CD4-positive, alpha-beta T cell treated with Interferon gamma for 1 hour (primary cell): ENCODE measurements around the gene SGTA.

Experiments
- DNase-seq: peaks from one replicate; pipeline ENCODE4 v3.0.0-alpha.2; 2020

Gene SGTA

DNA sequence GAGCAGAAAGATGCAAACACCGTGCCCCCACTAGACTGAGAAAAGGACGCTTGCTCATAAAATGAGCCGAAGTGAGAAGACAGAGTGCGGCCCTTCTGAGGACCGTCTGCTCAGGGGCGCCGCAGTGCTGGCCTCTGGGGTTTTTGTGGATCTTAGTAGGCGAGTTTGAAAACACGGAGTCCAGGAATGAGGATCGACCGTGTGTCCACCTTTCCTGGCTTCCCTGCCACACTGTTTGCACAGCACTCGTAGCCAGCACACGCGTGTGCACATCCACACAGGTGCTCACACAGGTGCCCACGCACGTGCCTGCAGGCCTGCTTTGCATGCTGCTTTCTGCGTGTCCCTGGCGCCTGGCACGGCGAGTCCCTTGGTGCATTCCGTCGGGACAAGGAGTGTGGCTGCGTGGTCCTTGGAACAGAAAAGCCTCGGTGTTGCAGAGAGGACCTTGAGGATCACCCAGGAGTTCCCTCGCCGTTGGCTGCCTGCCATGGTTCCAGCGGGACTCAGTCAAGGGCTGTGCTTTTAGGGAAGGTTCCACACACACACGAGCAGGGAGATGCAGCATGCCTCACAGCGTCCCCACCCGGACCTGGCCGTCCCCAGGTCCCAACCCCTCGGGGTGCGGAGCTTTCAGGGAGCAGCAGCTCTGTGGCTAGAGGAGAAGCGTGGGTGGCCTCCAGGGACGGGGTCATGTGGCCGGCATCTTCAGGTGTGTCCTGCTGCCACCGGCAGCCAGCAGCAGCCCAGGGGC is 26.5 kb upstream of the SGTA start:
- no peak for DNase-seq

DNA sequence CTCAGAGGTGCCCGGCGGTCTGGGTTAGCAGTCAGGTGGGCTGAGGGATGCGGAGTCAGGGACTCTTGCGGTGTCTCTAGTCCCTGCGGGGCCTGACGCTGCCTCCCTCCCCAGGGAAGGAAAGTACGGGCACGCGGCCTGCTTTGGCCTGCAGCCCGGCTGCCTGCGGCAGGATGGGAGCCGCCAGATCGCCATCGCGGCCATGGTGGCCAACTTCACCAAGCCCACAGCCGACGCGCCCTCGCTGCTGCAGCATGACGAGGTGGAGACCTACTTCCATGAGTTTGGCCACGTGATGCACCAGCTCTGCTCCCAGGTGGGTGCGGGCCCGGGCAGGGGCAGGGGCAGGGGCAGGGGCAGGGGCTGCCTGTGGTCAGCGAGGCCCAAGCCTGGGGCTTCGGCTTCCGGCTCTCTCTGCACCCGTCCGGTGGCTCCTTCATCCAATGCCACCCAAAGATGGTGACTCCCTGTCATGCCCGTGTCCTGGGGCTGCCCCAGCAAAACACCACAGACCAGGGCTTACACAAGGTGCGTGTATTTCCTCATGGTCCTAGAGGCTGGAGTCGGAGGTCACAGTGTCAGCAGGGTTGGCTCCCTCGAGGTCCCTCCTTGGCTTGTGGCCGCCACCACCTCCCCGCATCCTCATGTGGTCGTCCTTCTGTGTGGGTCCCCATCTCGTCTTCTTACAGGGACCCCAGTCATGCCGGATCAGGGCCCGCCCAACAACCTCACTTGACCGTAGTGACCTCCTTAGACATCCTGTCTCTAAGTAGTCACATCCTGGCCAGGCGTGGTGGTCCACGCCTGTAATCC is 25.3 kb upstream of the SGTA start:
- no peak for DNase-seq

DNA sequence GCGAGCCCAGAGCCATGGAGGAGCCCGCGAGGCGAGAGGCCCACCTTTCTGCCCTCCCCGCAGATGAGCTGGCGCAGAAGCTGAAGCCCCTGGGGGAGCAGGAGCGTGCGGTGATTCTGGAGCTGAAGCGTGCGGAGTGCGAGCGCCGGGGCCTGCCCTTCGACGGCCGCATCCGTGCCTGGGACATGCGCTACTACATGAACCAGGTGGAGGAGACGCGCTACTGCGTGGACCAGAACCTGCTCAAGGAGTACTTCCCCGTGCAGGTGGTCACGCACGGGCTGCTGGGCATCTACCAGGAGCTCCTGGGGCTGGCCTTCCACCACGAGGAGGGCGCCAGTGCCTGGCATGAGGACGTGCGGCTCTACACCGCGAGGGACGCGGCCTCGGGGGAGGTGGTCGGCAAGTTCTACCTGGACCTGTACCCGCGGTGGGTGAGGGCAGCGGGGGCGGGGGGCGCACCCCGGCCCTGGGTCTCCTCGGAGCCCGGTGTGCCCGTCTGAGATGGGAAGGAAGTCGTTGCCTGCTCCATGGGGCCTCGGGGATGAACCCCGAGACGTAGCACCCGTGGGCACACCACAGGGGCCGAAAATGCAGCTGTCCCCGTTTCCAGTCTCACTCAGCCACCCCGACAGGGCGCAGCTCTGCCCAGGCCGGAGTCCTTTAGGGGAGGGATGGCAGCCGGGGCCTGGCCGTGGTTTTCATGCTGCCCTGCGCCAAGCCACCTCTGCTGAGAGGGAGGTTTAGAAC is 24.5 kb upstream of the SGTA start:
- no peak for DNase-seq

DNA sequence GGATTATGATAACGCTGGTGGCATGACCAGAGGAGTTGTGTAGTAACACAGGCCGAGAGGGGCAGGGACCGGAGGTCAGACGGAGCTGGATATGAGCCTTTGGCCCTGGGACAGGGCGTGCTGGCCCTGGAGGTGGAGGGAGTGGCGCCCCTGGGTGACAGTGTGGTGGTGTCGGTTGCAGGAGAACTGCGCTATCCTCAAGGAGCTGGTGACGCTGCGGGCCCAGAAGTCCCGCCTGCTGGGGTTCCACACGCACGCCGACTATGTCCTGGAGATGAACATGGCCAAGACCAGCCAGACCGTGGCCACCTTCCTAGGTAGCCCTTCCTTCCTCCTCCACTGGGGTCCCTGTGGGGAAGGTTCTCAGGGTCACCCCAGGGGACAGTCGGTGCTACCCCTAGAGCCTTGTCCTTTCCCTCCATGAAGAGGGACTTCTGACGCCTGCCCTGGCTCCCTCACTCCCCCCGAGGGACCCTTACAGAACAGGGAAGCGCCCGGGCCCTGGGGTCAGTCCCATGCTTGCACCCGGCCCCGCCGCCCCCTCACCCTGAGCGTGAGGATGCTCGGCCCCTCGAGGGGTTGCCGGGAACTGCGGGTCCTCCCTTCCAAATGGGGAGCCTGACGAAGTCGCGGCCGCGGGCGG is 23.8 kb upstream of the SGTA start:
- DNase-seq = no peak

DNA sequence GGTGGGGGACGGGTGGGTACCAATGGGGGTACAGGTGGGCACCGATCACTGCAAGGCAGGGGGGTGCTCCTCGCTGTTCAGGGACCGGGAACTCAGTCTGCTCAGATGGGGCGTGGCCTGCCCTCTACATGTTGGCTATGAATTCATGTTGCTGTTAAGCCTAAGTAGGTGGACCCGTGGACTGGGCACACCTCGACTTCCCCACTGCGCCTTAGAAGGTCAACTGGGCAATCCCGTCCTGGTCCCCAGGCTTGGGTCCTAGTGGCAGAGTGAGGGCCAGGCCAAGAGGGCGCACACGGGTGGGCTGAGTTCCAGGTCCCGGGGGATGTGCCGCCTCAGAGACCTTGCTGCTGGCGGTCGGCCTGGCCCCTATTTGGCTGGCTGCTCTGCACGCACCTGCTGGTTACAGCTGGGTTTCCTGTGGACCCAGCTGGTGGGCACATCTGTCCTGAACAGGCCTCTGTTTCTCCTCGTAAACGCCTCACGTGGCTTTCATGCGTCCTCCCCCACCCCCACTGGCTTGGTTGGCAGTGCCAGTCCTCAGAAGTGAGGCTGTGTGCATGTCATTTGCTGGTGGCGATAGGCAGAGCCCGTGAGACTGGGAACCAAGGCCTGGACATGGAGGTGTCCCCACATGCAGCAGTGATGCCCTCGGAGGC is 23.0 kb upstream of the SGTA start:
- no peak for DNase-seq

DNA sequence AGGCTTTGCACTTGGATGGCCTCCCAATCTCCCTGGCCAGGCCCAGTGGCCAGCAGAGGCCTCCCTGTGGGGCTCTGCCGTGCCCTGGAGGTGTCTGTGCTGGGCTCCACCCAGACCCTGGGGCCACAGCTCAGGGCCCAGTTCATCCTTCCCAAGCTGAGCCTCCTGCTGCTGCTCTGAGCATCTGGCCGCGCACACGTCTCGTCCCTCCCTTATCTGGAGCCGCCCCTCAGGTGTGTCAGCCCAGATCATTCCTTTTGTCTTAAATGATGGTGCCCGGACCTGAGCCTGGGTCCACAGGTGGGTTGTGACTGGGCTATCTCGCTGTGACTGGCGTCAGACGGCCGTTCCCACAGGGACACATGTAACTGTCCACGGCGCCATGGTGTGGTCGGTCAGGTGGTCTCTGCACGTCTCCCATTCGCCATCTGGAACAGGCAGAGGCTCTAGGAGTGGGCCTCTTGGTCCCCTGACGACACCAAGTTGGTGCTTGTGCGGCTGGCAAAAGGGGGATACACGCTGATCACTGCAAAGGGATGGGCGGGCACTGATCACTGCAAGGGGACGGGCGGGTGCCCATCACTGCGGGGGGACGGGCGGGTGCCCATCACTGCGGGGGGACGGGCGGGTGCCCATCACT is 22.3 kb upstream of the SGTA start:
- no peak for DNase-seq

DNA sequence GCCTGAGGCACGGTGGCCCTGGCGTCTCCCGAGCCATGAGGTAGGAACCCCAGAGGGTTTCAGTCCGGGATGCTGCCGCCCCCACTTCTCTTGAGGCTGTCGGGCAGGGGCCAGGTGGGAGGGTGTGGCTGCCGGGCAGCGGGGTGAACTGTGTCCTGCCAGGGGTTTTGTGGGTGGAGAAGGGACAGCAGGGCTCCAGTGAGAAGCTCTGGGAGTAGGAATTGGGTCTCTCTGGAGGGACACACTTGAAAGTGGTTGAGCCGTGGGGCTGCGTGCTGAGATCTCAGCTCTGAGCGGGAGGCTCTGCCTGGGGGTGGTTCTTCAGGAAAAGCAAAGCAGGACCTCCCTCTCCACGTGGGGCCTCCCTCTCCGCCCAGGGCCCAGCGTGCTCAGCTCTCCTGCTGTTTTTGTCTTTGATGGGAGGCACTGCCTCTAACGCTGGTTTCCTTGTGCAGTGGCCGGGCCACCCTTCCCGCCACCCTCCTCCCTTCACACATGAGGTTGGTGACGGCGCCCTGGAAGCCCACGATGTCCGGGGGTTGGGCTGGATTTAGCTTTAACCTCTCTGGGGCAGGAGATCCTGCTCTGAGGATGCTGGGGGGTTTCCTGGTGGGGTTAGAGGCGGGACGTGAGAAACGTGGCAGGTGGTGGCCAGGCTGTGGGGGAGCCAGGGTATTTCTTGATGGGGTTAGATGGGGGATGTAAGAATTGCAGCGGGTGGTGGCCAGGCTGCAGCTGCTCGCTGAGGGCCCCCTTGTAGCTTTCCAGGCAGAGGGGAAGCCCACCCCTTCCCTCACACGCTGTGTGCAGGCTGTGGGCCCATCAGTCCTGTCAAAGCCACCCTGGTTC is 21.3 kb upstream of the SGTA start:
- no peak for DNase-seq

DNA sequence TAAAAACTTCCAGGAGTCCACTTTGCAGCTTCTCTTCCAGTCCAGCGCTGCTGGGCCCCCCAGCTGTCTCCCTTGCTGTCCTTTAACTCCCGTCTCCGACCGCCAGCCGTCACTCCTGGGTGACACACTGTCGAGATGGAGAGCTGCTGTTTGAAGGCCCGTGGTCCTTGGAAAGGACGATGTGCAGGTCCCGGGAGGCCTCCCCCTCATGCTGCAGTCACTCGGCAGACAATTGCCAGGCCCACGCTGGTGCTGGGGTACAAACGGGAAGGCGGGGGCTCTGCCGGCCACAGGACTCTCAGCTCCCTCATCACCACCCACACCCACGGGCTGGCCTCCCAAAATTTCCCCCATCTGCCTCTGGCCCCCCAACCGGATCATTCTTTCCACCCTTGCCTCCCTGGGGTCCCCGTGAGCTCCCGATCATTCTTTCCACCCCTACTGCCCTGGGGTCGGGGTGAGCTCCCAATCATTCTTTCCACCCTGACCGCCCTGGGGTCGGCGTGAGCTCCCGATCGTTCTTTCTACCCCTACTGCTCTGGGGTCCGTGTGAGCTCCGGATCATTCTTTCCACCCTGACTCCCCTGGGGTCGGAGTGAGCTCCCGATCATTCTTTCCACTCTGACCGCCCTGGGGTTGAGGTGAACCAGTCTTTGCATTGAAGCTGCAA is 20.5 kb upstream of the SGTA start:
- DNase-seq = no peak

DNA sequence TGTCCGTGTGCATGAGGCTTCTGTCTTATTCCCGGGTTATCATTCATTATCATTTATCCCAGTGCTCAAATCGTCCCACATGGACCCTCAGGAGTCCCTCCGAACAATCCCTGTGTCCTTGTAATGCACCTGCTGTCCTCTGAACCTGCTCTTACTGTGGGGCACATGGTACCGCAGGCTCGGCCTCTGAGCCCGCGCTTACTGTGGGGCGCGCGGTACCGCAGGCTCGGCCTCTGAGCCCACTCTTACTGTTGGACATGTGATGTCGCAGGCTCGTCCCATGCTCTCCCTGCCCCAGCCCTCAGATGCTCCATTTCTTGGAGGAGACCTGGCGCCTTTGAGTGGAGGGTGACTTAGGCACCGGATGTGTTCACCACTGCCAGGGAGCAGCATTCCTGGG is 19.8 kb upstream of the SGTA start:
- DNase-seq = no peak

DNA sequence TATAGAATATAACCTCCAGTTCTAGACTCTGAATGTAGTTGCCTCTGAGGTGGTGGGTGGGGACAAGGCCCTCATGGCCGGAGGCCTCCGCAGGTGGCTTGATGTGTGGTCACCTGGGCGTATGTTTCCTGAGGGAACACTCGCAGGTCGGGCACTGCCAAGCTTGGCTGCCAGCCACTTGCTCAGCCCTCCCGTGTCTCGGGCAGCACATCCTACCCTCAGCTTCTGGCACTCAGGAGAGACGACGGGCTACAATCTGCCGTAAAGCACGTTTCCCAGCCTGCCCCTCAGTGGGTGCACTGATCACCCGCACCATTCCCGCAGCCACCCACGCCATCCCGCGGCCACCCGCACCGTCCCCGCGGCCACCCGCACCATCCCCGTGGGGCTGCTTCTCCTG is 17.4 kb upstream of the SGTA start:
- no peak for DNase-seq

DNA sequence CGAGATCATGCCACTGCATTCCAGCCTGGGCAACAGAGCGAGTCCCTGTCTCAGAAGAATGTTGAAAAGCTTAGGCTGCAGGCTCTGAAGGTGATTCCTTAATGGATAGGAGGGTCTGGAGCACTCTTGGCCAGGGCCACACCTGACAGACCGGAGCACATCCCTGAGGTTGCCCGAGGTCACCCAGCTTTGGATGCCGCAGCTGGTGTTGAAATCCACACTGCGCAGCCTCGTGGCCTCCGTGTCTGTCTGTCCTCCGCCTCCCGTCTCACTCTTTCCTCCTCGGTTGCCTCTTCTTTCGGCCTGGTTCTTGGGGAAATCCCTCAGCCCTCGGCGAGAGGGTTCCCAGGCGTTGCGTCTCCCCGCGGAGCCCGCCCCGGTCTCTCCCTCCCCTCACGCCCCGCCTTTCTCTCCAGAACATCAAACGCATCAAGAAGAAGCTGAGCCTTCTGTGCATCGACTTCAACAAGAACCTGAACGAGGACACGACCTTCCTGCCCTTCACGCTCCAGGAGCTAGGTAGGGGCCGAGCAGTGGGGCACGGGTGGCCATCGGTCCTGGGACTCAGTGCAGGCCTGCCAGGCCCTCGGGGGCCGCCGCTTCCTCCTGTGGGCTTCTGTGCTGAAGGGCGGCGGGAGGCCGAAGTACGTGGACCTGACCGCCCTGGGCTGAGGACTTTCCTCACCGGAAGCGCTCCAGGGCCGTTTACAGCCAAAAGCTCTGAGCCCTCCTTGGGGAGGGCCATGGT is 16.4 kb upstream of the SGTA start:
- DNase-seq = no peak

DNA sequence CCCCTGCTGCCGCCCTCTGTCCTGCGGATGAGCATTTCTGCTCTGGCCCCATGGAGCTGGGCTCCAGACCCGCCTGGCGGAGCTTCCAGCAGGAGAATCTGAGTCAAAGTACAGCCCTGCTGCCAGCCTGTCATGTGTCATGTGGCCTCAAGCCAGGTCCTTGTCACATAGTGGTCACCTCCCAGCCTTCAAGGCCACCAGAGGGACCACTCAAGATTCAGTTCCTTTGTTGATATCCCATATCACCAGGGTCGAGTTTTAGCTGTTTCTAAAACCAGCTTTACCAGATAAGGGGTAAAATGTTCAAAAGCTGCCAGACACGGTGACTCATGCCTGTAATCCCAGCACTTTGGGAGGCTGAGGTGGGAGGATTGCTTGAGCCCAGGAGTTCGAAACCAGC is 15.7 kb upstream of the SGTA start:
- DNase-seq = no peak

DNA sequence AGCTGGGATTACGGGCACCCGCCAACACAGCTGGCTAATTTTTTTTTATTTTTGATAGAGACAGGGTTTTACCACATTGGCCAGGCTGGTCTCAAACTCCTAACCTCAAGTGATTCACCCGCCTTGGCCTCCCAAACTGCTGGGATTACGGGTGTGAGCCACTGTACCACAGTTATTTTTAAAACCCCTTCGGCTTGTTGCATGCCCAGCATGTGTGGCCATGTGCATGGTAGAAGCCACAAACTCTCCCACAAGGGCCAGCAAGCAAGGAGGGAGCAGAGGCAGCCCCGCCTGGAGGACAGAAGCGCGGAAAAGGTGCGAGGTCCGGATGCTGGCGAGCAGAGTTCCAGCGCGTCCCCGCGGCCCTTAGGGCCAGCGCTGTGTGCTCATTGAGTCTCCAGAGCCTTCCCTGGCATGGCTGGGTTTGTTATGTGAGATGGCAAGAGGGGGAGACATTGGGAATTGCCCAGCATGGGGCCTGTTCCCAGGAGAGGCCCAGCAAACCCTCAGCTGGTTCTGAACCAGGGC is 15.1 kb upstream of the SGTA start:
- DNase-seq = no peak

DNA sequence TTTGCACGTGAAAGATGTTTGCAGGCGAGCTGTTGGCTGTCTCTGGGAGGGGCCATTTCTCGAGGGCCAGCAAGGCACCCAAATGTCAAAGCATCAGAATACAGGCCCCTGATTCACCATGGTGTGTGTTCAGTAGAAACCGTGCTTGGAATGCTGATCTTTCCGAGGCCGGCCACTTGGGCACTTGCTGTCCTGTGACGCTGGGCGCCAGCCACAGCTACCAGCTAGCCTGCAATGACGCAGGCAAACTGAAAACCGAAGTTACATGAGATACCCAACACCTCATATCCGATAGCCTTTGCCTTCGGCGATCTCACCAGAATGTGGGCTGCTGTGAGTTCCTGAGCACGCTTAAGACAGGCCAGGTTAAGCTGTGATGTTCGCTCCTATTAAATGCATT is 14.2 kb upstream of the SGTA start:
- DNase-seq = no peak

DNA sequence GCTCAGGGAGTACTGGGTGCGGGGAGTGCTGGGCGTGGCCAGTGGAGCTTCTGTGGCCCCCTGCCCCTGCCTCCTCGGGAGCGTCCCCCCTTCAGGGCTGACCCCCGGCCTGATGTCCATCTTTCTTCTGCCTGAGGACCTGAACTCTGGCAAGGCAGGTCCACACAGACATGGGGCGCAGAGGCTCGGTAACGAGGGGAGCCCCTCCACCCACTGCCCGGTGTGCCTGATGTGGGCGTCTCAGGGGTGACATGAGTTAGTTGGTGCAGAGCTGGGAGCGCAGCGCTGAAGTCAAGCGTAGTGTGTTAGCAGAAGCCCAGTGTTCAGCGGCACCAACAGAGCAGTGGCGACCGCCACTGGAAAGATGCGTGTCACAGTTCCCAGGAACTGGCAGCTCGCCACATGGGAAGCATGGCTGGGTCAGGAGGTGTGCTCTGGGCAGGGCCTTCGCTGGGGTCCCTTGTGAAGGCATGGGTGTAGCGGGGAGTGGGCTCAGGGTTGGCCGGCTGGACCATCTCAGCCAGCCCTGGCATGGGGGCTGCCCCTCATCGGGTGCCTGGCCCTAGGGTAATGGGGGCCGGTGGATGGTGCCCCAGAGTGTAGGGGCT is 13.7 kb upstream of the SGTA start:
- no peak for DNase-seq

DNA sequence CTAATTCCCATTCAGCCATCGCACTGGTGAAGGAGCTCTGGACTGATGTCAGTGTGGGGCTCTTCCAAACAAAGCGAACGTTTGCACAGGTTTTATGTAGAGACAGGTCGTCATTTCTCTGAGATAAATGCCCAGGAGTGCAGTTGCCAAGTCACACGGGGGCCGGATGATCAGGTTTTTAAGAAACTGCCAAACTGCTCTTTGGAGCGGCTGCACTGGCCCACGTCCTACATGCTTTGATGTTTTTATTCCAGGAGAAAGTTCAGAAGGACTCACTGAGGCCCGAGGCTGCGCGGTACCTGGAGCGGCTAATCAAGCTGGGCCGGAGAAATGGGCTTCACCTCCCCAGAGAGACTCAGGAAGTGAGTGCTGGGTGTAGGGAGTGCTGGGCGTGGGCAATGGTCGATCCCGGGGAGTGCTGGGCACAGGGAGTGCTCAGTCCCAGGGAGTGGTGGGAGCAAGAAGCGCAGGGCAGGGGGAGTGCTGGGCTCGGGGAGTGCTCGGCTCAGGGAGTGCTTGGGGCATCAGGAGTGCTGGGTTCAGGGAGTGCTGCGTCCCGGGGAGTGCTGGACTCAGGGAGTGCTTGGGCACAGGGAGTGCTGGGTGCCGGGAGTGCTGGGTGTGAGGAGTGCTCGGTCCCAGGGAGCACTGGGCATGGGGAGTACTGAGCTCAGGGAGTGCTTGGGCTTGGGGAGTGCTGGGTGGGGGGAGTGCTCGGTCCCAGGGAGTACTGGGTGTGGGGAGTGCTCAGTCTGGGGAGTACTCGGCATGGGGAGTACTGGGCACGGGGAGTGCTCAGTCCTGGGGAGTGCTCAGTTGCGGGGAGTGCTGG is 13.0 kb upstream of the SGTA start:
- DNase-seq = no peak

DNA sequence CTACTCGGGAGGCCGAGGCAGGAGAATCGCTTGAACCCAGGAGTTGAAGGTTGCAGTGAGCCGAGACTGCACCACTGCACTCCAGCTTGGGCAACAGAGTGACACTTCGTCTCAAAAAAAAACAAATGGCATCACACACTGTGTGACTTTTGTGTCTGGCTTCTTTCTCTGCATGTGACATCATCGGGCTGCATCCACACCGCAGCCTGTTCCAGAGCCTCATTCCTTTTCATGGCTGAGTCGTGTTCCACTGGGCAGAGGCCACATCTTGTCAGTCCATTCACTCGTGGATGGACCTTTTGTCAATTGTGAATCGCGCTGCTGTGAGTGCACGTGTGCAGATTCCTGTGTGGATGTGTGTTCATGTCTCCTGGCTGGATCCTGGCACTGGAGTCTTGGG is 10.5 kb upstream of the SGTA start:
- no peak for DNase-seq

DNA sequence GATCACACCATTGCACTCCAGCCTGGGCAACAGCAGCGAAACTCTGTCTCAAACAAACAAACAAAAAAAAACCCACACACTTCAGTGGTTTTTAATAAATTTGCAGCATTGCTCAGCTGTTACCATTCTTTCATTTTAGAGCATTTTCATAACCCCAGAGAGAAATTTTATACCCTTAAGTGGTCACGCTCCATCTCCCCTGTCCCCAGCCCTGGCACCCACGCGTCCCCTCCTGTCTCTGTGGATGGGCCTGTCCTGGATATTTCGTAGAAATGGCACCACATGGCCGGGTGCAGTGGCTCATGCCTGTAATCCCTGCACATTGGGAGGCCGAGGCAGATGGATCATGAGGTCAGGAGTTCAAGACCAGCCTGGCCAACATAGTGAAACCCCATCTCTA is 10.1 kb upstream of the SGTA start:
- DNase-seq = no peak
